Measurements from ENCODE around the gene ZNF648.
"Not testable (repeated sequence)": the region's sequence is repeated elsewhere in the genome, so short reads cannot be mapped to it uniquely, and the experiment has no call there.

ZNF648 gene

DNA sequence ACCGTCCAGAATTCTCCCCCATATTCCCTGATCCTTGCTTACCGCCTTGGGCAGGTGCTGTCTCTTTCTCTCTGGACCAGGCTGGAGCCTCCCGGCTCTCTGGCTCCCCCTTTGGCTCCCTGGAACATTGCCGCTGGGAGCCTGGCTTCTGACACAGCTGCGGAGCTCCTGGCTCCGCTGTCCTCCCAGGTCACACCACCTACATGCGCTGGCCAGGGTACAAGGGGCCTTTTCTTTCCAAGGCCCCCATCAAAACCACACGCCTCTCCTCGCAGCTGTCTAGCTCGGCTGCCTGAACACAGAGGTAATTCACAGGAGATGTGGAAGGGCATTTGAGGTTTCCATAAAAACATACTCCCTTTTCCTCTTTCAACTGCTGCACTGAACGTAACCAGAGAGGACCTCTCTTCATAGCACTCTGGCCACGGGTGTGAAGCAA lies 7.5 kb upstream of the ZNF648 start:
- peak; percentile 73 for DNase-seq

DNA sequence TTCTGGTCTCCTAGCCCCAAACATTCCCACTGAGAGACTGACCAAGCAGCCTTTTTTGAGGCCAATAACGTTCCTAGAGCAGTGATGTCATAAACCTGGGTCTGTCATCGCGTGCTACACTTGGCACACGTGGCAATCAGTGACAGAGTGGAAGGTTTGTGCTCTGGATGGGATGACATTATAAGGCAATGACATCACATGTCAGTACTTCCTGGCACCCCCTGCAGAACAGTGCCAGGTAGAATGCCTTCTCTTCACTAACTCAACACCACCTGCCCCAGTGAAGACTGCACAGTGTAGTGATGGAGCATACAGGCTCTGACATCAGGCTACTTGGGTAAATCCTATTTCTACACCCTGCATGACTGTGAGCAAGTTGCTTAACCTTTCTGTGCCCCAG lies 5.4 kb upstream of the ZNF648 start:
- no peak for DNase-seq

DNA sequence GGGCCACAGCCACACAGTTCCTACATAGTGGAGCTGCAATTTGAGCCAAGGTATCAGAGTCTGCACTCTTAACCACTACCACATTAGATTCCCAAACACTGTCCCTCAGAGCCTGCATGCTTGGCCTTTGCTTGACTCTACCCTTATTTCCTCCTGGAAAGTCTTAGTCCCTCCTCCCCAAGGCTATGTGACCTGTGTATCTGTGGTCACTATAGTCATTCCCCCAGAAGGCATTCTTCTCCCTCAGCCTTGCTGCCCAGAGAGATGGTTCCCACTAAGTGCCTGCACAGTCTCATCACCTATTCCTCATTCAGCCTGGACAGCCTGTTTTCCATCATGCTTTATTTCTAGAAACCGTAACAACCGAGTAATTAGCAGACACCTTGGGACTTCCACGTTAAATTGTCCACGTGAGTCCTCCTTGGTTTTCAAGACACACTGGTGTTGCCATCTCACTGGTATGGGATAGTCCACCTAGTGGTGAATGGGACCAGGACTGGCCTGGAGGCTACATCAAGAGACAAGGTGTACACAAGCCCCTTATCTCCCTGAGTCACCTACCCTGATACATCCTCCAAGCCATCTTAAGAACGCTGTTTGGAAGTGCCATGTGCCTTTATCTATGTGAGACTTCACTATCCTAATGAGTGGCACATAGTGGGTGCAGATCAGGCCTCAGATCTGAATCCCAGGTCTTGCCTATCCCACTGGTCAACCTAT lies 3.8 kb upstream of the ZNF648 start:
- no peak for DNase-seq

DNA sequence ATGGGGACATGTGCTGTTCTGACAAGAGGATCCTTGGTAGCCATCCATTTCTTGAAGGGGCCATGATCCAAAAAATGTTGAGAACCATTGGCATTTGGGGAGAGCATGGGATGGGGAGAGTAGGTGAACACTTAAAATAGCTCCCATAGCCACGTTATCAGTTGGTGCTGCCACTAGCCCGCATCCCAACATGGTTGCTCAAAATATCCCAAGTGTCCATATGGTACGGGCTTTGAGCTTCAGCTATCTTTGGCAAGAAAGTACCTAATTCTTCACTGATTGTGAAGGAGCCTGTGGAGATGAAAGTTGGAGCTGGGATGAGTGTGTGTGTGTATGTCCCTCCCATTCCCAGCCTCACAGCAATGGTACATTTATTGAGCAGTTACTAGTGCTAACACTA lies 3.1 kb upstream of the ZNF648 start:
- DNase-seq = no peak

DNA sequence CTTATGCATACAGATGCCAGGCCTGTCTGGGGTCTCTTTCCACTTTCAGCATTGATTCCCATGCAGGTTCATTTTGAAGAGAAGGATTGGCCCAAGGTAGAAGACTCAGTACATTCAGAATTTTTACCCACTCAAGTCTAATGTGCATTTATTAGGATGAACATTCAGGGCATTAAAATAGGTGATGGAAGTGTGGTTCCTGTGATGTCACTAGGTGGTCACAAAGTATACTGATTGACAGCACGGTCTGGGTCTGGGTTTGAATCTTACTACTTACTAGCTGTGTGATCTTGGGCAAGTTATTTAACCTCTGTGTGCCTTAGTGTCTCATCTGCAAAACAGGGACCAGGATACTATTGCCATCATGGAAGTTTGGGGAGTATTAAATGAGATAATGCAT lies 711 bp upstream of the ZNF648 start:
- no peak for DNase-seq

DNA sequence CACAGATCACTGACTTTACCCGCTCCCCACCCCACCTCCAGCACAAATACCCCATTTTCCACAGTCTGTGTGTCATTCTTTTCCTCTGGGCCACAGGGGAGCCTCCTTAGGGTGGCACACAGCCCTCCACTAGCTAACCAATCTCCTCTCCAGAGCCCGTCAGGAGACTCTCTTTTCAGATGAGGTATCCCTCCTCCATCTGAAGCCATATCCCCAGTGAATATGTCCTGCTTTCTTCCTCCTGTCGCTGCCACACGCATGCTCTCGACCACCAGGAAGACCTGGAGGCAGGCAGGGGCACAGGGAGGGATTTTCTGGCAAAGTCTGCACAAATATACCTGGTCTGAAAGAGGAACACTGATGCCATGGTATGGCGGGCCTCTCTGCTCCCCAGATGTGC lies 635 bp downstream of the ZNF648 start:
- DNase-seq = no peak

DNA sequence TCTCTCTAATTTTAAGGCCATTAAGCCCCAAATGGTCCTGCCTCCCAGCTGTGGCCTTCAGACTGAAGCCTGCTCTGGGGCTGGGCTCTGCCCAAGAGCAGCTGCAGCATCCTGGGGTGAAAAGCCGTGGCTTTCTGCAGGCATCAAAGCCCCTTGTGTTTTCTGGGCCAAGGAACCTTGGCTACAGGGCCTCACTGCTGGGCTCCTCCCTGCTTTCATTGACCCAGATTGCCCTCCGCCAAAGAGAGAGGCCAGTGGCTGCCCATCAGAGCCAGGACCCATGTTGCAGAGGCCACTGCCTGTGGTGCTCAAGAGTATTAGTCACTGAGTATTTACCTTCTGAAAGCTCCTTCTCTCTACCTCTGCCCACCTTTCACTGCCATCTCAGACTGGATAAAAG lies 1.6 kb downstream of the ZNF648 start:
- no peak for DNase-seq

DNA sequence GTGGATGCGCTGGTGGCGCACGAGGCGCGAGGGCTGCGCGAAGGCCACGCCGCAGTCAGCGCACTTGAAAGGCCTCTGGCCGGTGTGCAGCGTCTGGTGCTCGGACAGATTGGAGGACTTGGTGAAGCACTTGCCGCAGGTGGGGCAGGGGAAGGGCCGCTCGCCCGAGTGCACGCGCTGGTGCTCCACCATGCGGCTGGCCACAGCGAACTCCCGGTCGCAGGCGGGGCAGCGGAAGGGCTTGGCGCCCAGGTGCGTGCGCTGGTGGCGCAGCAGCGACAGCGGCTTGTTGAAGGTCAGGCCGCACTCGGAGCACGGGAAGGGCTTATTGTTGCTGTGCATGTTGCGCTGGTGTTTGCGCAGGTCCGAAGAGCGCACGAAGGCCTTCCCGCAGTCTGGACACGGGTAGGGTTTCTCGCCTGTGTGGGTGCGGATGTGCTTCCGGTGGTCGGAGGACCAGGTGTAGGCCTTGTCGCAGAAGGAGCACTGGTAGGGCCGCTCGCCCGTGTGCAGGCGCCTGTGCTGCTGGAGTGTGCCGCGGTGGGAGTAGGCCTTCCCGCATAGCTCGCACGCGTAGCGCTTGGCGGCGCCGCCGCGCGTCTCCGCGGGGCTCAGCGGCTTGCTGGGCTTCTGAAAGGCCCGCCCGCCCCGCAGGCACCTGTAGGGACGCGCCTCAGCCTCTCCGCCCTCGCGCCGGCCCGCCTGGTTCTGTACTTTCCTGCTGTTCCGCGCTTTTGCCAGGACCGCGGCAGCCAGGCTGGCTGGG lies 4.7 kb downstream of the ZNF648 start:
- DNase-seq = no peak

DNA sequence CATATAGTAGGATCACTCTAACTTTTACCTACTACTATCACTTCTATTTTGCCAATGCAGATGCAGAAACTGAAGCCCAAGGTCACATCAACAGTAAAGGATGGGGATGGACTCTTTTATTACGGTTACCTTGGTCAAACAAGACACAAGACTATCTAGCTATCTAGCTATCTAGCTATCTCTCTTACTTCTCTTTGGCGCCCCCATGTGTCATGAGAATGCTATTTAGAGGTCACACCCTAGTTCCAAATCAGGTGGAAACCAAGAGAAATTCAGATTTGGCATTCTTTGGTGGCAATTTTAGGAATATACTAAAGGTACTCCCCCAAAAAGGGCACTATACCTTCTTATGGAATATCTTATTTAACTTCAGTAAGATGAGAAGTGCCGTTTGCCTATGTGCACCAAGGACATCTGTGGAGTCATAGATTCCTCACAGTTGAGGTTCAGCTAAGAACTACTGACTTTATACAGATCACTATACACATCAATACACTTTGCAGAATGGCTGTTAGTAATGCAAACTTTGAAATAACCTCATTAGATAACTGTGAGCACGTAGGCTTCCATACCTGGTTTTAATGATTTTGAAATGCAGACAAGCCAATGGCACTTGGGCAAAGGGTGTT lies 6.7 kb downstream of the ZNF648 start:
- DNase-seq = no peak

DNA sequence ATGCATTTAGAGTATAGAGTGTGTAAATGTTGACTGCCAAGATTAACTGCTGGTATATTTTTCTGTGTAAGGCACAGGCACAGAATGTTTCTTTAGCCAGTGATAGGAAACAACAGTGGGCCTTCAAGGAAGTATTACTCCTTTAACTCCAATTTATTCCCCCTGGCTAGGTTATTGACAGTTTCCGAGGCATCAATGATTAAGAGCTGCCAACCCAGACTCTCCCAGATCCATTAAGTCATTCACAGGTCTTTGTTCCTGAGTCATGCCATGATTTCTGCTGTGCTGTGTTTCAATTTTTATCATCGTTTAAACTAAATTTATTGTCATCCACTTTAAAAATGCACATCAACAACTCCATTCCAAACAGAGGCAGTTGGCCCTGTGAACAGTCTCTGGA lies 9.2 kb downstream of the ZNF648 start:
- no peak for DNase-seq

DNA sequence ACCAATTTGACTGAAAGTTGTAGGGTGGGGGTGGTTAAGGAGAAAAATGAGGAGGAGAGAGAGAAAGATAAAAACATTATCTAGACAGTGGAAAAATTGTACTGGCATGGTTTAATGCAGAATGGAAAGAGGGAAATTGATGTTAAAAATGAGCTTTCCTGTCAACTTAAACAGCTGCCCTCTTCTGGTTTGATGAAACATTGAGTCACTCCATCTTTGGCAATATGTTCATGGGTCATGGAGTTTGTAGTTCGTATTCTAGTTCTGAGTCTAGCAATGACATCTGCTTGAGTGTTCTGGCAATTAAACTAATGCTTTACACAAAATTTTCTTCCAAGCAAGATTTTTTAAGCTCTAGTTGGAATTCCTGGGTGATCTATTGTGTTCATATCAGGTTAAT lies 9.6 kb downstream of the ZNF648 start:
- DNase-seq = no peak

DNA sequence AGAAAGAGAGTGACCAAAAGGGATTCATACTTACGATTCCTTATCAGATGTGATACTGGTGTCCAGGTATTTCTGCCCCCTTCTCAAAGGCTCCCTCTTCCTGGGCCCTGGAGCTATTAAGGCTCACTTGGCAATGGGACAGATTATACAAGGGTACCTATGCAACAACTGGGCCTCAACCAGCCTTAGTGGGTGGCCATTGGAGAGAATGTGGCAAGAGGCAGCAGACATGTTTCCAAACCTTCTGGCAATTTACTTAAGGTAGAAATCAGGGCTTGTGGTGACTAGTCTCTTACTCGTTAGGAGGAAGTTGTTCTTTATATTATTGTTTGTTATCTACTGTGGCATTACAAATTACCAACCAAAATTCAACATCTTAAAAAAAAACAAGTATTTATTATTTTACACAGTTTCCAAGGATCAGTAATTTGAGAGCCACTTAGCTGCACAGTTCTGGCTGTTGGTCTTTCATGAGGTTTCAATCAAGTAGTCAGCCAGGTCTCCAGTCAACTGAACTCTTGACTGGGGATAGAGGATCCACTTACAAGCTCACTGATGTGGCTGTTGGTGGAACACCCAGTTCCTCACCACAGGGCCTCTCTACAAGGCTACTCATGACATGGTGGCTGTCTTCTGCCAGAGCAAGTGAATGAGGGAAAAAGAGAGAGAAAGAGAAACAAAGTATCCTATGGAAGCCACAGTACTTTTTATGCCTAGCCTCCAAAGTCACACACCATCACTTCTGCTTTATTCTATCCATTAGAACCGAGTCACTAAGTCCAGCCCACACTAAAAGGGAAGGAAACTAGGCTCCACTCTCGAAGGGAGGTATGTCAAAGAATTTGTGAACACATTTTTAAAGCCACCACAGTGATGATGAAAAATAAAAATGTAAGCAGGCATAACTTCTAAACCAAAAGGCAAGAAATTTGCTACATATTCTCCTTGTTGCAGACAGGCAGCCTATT lies 10.7 kb downstream of the ZNF648 start:
- no peak for DNase-seq

DNA sequence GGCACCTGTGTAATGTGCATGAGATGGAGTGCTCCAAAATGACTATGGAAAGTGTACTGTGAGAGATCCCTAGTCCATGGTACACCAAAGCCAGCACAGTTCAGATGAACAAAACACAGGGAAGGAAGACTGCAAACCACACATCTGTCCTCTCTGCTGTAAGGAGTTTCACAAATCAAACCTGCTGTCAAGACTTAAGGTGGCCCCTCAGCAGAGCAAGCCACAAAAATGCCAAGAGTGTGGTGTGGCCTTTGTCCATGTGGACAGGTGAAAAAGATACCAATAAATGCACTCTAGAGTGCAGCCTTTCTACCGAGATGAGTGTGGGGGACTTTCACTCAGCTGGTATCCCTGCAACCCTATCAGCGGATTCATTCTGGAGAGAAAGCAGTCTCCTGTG lies 12.9 kb downstream of the ZNF648 start:
- no peak for DNase-seq

DNA sequence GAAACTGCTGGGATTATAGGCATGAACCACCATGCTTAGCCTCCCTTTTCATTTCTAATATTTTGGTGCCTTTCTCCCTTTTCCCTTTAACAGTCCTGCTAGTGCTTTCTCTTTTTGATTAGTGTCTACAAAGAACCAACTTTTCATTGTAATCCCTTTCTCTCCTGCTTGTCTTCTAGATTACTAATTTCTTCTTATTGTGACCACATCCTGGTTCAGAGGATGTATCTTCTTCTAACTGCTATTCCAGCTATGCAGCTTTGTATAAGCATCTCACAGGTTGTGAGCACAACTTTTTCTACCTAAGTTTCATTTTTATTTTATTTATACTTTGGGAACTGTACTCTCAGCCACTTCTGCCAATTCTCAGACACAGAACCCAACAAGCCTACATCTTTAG lies 14.7 kb downstream of the ZNF648 start:
- DNase-seq = no peak

DNA sequence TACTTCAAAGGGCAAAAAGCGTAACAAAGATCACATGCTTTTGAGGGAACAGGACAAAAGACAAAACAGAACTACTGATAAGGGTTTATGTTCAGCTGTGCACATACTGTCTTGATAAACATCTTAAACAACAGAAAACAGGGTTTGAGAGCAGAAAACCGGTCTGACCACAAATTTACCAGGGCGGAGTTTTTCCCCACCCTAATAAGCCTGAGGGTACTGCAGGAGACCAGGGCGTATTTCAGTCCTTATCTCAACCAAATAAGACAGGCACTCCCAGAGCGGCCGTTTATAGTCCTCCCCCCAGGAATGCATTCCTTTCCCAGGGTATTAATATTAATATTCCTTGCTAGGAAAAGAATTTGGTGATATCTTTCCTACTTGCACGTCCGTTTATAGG lies 16.0 kb downstream of the ZNF648 start:
- DNase-seq = not testable (repeated sequence)

DNA sequence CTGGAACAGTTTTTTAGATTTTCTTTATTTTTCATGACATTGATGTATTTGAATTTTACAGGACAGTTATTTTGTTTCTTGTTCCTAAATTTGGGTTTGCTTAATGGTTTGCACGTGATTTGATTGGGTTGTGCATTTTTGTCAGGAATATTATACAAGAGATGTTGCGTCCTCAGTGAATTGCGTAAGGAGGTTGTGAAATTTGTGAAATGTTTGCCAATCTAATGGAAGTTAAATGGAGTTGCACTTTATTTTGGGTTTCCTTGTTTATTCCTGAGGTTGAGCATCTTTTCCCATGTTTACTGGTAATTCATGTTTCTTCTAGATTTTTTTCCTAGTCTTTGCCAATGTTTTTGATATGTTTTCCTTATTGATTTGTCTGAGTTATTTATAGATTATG lies 19.9 kb downstream of the ZNF648 start:
- no peak for DNase-seq

DNA sequence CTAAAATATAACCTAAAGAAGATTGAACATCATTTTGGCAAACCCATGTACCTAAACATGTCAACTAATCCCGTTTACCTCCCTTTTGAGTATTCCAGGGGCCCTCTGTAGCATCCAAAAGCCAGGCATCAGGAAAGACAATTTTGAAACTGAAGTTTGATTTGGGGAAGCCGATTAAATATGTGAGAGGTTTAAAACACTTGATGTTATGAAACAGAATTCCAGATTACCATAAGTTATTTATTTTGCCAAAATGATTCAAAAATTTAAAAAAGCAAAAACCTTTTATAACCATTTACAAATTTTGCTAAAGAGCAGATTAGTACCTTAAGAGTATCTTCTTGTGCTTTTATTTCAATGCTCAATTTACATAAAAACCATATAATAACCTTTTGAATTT lies 23.3 kb downstream of the ZNF648 start:
- no peak for DNase-seq

DNA sequence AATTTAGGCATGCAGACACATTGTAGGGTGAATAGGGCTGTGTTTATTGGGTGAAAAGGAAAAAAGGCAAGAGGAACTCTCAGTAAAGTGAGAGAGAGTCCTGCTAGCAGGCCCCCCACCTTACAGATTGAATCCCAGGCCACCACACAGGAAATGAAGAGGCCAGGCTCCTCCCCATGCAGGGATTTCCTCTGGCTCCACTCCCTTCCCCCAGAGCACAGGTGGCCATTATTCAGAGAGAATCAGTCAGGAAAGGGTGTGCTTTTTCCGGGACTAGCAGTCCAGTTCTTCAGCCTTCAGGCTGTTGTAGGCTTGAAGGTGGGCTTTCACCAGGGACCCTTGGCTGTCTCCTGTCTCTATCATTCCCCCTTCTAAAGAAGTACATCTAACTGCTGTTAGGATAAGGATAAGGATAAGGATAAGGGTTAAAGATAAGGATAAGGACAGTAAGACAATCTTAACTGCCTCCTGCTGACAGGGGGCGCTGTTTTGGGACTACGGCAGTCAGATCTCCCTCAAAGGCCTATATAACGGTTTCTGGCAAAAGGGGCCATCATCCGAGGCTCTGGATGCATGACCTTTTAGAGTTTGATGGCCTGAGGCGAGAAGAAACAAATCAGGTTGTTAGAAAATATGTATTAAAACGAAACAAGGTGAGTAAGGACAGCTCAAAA lies 26.3 kb downstream of the ZNF648 start:
- DNase-seq = no peak

DNA sequence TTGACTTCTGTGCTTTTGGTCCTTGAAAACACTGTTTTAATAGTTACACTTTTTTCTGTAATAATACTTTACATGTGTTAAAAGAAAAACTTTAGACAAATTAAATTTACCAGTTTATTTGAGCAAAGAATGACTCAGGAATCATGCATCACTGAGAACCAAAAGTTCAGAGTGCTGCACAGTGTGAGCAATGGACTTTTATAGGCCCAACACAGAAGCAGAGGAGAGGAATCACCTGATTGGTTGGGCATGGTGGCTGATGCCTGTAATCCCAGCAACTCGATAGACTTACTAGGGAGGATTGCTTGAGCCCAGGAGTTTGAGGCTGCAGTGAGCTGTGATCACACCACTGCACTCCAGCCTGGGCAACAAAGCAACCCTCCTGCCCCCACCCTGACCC lies 29.3 kb downstream of the ZNF648 start:
- no peak for DNase-seq

DNA sequence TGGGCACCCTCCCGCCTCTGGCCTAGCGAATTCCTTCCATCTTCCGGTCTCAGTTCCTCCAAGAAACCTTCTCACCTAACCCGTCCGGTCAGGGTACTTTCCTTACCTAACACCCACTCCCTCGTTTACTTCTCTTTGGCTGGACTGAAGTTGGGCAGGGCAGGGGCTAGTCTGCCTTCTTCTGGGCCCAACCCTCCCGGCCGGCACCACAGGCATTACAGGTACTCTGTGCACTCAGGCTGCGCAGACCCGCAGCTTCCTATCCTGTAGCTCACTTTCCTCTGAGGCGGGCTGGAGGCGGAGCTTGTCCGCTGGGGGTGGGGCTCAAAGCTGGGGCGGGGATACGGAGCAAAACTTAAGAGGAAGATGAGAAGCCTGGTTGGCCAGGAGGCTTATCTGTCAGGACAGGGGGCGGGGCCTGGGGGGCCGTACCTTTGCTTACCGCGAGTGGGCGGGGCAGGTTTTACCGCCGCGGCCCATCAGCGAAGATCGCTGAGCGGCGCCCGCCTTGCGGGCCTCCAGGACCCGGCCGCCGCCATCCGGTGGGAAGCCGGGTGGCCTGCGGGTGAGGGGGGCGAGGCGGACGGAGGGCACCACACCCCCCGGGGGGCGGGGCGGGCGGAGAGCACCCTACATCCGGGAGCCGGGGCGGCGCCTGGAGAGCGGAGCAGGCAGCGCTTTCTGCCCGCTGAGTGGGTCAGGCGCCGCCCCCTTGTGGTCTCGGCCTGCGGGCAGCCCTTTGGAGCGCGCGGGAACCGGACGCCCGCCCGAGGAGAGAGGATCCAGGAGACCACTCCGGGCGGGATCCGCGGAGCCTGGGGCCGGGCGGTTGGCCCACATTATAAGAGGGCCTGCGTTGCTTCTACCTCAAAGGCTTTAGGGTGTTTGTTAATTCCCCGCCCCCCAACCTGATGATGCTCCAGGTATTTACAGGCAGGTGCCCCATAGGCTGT lies 31.9 kb downstream of the ZNF648 start:
- peak; percentile 97 for DNase-seq

DNA sequence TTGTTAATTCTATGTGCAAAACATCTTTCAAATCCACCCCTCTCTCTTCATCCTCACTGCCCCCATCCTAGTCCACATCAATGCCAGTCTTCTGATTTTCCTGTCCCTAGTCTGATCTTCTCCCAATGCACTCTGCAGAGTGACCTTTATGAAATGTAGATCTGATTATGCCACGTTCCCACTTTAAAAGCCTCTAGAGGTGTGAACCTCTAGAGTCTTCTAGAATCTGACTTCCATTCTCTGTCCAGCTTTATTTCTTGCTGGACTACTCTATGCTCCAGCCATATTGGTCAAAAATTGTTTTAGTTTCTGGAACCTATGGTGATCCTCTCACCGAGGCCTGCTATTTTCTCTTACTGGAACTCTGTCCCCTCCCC lies 32.5 kb downstream of the ZNF648 start:
- no peak for DNase-seq
